GM19372 (cell line): ENCODE data around the gene EMILIN1.

Source experiments
- ATAC-seq: cut with Tn5 transposase; IDR thresholded peaks from one replicate; pipeline ENCODE4 v1.9.1; 2021; ENCODE audit warnings: mild to moderate bottlenecking, low read depth, moderate library complexity; ENCODE audit not compliant: unreplicated experiment

Gene EMILIN1

DNA sequence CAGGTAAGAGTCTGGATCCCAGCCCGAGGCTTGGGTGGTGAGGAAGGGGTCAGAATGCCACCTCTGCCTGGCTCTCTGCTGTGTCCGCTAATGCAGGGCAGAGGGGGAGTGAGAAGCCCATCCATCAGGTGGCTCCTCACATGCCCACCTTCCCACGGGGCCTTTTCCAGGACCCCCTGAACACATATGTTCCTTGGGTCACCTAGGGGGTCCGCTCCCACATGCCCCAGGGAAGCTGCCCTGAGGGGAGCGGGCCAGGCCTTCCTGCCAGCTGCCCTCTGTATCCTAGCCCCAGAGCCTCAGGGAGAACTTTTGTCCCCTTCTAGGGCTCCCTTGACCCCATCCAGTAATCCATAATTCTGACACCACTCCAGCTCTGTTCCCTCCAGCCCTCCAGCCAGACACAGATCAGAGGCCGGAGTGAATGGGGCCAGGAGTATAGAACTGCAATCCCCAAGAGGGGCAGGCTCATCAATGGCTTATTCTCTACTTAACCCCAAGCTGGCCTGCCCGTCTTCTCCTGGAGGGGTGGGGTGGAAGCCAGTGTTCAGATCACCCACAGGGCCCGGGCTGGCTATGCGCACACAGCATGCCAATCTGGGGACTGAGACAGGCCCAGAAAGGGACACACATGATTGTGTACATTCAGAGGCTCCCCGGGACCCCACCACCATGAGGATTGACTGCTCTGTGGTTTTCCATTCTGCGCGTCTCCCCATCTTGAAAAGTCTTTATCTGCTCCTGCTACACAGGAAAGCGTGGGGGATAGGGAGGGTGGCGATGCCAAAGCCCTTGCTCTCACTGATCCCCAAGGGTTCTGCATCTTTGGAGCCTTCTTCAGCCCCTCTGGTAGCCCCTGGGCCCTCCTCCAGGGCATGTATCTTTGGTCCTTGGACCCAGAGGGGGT is 1.1 kb downstream of the EMILIN1 start:
- no peak for ATAC-seq

DNA sequence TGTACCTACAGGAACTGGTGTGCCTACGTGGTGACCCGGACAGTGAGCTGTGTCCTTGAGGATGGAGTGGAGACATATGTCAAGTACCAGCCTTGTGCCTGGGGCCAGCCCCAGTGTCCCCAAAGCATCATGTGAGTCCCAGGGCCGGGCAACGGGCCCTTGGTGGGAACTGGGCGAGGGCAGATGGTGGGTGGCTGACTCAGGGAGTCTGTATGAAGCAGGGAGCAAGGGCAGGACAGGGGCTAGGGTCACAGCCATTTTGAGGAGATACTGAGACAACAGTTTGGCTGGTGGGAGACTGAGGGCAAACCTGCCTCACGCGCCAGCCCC is 1.7 kb downstream of the EMILIN1 start:
- ATAC-seq = no peak

GRCh38 chr2:27080603-27080936 is 2.2 kb downstream of the EMILIN1 start:
- ATAC-seq = no peak

- no peak for ATAC-seq
Measured at GRCh38 chr2:27081984-27082772, 3.8 kb downstream of the EMILIN1 start.

- ATAC-seq = no peak
Measured at GRCh38 chr2:27082773-27083409, 4.5 kb downstream of the EMILIN1 start.

- ATAC-seq = no peak
Measured at GRCh38 chr2:27083410-27084296, 5.2 kb downstream of the EMILIN1 start.

DNA sequence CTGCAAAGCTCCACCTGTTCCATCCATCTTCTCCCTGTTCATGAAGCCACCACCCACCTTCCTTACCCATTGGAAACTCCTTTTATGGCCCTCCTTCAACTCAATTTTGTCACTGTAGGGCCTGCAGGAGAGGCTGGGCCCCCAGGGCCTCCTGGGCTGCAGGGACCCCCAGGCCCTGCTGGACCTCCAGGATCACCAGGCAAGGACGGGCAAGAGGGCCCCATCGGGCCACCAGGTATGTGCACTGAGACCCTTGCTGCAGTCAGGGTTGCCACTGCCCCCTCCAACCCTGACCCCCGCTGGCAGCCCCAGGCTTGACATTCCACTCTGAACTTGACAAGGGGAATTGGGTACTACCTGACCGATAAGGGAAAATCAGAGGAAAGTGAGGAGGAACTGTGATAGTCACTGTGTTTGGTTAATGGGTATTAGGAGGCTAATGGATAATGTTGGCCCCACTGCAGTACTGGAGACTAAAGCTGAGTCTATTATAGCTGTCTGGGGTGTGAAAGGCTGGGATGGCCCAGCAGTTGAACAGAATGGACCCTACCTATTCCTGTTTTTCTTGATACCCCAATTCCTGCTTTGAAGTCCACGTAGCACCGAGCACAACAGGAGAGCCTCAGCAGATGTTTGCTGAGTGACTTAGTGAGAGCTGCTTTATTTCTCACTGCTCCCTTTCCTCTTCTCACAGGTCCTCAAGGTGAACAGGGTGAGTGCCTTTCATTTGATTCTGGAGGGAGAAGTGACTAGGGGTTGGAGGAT is 6.1 kb downstream of the EMILIN1 start:
- ATAC-seq = no peak

DNA sequence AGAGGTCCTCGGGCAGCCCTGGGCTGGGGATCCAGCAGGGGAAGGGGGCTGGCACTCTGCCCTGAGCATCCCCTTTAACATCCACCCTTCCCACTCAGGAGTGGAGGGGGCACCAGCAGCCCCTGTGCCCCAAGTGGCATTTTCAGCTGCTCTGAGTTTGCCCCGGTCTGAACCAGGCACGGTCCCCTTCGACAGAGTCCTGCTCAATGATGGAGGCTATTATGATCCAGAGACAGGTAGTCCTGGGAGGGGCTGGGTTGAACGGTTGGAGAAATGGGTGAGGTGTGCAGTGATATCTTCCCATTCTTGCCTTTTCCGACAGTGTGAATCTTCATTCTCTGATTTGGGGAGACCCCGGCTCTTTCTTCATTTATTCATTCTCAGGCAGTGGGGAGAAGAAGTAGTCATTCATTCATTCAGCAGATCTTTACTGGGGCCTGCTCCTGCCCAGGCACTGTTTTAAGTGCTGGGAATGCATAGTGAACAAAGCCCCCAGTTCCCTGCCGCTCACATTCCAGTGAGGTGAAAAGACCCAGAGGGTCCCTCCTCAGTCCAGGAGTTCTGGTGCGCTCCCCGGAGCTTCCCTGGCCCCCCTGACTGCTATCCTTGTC is 6.8 kb downstream of the EMILIN1 start:
- no peak for ATAC-seq

- ATAC-seq = no peak
Measured at GRCh38 chr2:27085673-27086089, 7.3 kb downstream of the EMILIN1 start.

GRCh38 chr2:27086090-27086723 is 7.8 kb downstream of the EMILIN1 start:
- ATAC-seq = peak; percentile 78

DNA sequence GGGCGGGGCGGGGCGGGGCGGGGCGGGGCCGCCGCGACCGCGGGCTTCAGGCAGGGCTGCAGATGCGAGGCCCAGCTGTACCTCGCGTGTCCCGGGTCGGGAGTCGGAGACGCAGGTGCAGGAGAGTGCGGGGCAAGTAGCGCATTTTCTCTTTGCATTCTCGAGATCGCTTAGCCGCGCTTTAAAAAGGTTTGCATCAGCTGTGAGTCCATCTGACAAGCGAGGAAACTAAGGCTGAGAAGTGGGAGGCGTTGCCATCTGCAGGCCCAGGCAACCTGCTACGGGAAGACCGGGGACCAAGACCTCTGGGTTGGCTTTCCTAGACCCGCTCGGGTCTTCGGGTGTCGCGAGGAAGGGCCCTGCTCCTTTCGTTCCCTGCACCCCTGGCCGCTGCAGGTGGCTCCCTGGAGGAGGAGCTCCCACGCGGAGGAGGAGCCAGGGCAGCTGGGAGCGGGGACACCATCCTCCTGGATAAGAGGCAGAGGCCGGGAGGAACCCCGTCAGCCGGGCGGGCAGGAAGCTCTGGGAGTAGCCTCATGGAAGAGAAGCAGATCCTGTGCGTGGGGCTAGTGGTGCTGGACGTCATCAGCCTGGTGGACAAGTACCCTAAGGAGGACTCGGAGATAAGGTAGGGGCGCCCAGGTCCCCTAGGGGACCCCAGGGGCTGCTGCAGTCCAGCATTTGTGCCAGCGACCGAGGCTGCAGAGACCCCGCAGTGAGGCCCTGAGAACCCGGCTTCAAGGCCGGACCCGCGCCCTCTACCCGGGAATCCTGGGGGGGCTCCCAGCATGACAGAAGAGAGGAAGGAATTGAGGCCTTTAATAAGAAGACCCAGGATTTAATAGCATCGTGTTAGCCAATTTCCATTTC is 8.5 kb downstream of the EMILIN1 start, which contains the start of gene KHK:
TSS of gene KHK (plus strand) at position 49 of the 870 bp plus-strand sequence. CDS start at position 537, 488 bp downstream.
- ATAC-seq = no peak

GRCh38 chr2:27087823-27088410 is 9.5 kb downstream of the EMILIN1 start:
- no peak for ATAC-seq

DNA sequence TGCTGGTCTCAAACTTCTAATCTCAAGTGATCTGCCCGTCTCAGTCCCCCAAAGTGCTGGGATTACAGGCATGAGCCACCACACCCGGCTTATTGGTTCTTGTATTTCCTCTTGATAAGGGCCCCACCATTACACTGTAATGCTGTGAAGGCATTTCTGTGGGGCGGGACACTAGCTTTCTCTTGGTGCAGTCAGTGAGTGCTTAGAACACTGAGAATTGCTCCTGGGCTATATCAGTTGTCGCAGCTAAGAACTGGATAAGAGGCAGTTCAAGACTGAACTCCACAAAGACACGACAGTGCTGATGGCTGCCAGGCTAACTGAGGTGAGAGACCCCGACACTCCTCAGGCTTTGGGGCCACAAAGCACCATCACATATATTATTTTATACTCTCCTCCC is 10.2 kb downstream of the EMILIN1 start:
- ATAC-seq = no peak

- no peak for ATAC-seq
Measured at GRCh38 chr2:27089111-27089954, 10.9 kb downstream of the EMILIN1 start.

DNA sequence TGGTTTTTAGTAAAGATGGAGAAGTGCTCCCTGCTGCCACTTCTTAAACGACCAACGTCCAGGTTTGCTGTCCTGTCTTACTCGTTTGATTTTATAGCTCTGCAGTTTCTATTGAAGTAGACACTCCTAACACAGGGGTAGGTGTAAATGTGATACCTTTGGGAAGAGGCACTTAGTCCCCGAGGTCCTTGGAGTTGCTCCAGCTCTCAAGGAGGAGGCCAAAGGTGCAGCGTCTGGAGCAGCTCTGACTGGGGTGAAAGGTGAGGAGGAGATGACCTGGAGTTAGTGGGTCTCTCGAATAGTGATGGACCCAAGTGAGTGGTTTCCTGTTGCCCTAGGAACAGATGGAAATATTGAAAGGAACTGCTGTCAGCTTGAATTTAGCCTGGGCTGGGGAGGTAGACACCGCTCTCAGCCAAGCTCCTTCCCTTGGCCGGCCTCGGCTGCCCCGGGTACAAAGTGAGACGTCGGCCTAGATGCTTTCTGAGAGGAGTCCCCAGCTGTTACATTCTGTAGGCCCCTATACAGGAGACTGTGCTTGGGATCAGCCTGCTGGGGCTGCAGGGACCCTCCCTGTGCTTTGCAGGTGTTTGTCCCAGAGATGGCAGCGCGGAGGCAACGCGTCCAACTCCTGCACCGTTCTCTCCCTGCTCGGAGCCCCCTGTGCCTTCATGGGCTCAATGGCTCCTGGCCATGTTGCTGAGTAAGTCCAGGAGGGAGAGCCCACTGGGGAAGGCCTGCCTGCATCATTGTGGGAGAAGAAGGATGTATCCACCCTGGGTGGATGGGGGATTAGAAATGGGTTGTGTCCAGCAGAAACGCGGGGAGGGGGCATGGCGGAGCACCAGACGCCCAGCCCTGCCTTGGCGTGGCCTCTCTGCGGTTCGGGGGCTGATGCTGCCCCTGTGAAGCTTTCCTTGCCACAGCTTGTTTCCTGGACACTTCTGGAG is 13.6 kb downstream of the EMILIN1 start:
- no peak for ATAC-seq
